ENCODE measurements around the gene ACTL8. TPM values are rescaled to one million over a fixed set of nuclear protein-coding genes. Genes with fewer than 3 reads are reported as not detected.

ACTL8 gene
- total RNA-seq, 1 experiment from 2014 or later, result 1.5 TPM

Other genes starting within 250 kb of the ACTL8 start
- gene ARHGEF10L, start 215.6 kb upstream of the ACTL8 start, total RNA-seq (2014; rRNA removed; shearing (Covaris generic); ENCODE audit: low replicate concordance), result 23.1 and 31.0 TPM in 2 replicates

Measured in Caki2 (cell line).